ENCODE data around the gene ARHGEF4.

DNA sequence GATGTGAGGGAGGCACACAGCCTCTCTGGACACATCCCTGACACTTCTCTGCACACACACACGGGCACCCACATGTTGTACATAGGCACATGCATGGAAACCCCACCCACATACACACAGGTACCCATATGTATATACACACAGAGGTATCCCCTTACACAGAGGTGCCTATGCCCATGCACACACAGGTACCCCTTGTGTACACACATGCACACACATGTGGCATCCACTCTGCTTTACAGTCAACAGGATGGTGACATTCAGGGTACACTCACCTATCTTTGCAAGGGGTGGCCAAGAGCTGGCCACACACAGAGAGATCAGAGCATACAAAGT, 197.0 kb downstream of the ARHGEF4 start:
- TF ChIP-seq, protein P1, sequence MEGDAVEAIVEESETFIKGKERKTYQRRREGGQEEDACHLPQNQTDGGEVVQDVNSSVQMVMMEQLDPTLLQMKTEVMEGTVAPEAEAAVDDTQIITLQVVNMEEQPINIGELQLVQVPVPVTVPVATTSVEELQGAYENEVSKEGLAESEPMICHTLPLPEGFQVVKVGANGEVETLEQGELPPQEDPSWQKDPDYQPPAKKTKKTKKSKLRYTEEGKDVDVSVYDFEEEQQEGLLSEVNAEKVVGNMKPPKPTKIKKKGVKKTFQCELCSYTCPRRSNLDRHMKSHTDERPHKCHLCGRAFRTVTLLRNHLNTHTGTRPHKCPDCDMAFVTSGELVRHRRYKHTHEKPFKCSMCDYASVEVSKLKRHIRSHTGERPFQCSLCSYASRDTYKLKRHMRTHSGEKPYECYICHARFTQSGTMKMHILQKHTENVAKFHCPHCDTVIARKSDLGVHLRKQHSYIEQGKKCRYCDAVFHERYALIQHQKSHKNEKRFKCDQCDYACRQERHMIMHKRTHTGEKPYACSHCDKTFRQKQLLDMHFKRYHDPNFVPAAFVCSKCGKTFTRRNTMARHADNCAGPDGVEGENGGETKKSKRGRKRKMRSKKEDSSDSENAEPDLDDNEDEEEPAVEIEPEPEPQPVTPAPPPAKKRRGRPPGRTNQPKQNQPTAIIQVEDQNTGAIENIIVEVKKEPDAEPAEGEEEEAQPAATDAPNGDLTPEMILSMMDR (conservative IDR thresholded peaks at IDR 0.05), result no peak
- TF ChIP-seq EZH2 (IDR thresholded peaks at IDR 0.05; ENCODE audit: low read depth), result no peak
